ENCODE measurements around the gene CUEDC1.

Gene CUEDC1

DNA sequence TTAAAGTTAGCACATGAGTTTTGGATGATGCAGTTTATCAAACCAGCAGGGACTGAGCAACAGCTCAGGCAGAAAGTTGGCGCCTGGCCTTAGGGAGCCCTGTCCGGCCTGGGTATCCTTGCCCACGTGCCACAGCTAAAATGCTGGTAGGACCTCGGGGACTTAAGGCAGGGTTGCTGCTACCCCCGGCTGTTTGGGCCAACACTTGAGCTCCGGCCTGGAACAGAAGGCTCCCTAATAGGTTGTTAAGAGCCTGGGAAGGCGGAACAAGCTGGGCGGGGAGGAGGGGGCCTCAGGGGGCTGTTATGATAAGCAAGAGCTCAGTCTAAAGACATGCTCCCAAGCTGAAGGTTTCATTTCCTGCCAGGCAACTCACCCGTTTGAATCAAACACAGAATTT is 39.7 kb downstream of the CUEDC1 start:
- H3K36me3 ChIP-seq (ENCODE audit: control insufficient read depth, insufficient read depth, low read length) = no peaks in the 10 kb centered on the region
- H3K9me3 ChIP-seq (ENCODE audit: control insufficient read depth, insufficient read depth, low read length) = no peaks in the 10 kb centered on the region
- no peak overlapping the region for H3K9ac ChIP-seq (ENCODE audit: low read depth, low read length)
- H3K4me1 ChIP-seq (ENCODE audit: control insufficient read depth, insufficient read depth, low read length) = peaks cover 9% of the 10 kb centered on the region
- no peak overlapping the region for H3K4me3 ChIP-seq (ENCODE audit: low read depth, low read length)
- H3K27me3 ChIP-seq (ENCODE audit: control insufficient read depth, insufficient read depth, low read length) = no peaks in the 10 kb centered on the region

DNA sequence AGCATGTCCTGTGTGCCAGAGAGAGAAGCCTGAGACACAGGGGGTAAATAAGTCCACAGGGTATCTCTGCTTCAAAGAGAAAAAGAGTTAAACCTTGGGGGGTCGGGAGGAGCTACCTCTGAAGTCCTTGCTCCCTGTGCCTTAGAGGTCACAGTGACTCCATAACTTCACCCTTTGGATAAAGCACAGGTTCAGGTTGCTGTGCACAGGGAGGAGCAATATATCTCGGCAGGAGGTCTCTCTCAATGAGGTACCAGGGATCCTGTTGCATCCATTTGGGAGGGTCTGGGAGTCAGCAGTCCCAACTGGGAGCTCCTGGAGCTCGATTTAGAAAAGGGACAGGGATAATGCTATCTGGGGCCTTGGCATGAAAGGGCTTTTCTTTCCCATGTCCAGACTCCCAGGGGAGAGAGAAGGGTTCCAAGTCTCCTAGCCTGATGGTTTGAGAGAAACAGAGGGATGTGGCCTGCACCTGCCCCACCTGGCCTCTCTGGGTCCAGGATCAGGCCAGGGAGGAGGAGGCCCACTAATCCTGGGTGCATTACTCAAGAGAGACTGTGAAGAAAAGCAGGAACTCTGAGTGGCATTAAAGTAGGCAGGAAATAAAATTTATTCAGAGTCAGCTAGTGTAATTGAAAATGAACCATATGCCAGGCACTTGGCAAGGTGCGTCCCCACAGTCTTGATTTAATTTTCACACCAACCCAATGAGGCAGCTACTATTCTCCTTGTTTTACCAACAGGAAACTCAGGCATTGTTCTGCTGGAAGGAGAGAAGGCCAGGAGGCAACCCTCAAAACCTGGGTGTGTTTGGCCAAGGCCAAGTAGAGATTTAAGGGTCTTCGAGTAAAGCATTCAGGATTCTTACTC is 40.7 kb downstream of the CUEDC1 start:
- H3K9ac ChIP-seq (ENCODE audit: low read depth, low read length) = no peak overlapping the region
- H3K9me3 ChIP-seq (ENCODE audit: control insufficient read depth, insufficient read depth, low read length) = no peaks in the 10 kb centered on the region

DNA sequence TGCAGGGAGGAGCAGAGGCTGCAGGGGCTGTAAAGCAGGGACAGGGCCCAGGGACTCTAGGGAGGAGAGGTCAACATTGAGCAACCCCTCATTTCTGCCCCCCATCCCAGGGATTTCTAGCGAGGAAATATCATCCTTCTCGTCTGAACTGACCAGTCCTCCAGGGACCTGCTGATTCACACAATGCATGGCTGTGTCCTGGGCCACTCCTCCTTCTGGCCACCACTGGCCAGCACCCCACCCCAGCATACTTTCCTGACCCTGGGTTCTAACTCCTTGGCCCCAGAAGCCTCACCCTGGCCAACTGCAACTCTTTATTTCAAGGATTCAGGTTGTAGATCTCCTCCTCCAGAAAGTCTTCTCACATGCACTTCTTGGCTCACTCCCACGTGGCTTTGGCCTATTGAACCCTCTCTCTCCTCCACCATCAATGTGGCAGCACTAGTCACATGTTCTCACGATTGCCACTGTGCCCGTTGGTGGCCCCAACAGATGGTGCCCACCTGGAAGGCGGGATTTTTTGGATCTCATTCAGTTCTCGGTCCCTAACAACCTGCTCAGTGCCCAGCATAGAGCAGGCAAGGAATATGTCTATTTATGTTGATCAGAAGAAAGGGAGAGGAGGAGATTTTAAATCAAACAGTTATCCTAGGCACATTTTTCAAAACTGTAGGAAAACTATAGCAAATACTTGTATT is 41.5 kb downstream of the CUEDC1 start:
- no peak overlapping the region for H3K4me3 ChIP-seq (ENCODE audit: low read depth, low read length)

More for the DNA sequence above, 40.7 kb downstream of the CUEDC1 start:
- Histone ChIP-seq H3K4me1 (ENCODE audit: control insufficient read depth, insufficient read depth, low read length) (peaks cover 11% of the 10 kb centered on the region), H3K27me3 (ENCODE audit: control insufficient read depth, insufficient read depth, low read length) (no peaks in the 10 kb centered on the region), H3K36me3 (ENCODE audit: control insufficient read depth, insufficient read depth, low read length) (no peaks in the 10 kb centered on the region), H3K4me3 (ENCODE audit: low read depth, low read length) (no peak overlapping the region)

DNA sequence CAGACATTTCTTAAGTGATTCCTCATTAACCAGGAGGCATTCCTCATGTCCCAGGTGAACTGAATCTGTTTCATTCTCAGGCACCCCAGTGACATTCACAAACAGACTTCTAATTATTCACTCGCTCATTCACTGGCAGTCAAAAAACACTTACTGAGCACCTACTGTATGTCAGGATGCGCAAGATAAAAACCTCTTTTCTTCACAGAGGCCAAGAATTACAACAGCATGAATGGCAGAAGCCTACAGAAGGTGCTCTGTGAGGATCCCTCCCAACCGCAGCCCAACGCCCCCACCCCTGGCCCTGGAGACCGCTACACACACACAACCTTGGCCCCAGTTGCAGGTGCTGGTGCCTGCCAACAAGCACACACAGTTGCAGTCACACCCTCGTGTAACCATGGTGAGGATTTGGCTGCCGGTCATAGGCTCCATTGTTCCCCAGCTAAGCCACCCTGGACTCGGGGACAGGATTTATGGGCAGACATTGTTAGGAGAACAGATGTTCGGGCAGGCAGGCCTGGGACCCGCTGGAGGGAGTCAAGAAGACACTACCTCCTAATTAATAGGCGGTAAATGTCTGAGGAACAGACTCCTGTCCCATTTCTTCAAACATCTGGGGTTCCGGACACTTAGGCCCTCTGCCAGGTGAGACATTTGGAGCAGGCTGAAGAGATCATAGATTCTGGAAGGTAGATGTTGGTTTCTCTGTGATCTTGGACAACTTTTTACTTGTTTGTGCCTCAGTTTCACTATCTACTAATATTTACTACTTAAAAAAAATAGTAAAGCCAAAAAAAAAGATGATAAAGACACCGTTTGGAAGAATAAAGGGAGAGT is 43.2 kb downstream of the CUEDC1 start:
- no peaks in the 10 kb centered on the region for H3K36me3 ChIP-seq (ENCODE audit: control insufficient read depth, insufficient read depth, low read length)
- H3K4me1 ChIP-seq (ENCODE audit: control insufficient read depth, insufficient read depth, low read length) = peaks cover 15% of the 10 kb centered on the region
- no peaks in the 10 kb centered on the region for H3K27me3 ChIP-seq (ENCODE audit: control insufficient read depth, insufficient read depth, low read length)
- H3K9me3 ChIP-seq (ENCODE audit: control insufficient read depth, insufficient read depth, low read length) = no peaks in the 10 kb centered on the region
- no peak overlapping the region for H3K9ac ChIP-seq (ENCODE audit: low read depth, low read length)
- no peak overlapping the region for H3K4me3 ChIP-seq (ENCODE audit: low read depth, low read length)

More for the DNA sequence above, 41.5 kb downstream of the CUEDC1 start:
- H3K4me1 ChIP-seq (ENCODE audit: control insufficient read depth, insufficient read depth, low read length) = peaks cover 15% of the 10 kb centered on the region
- H3K27me3 ChIP-seq (ENCODE audit: control insufficient read depth, insufficient read depth, low read length) = no peaks in the 10 kb centered on the region
- H3K9ac ChIP-seq (ENCODE audit: low read depth, low read length) = no peak overlapping the region
- H3K9me3 ChIP-seq (ENCODE audit: control insufficient read depth, insufficient read depth, low read length) = no peaks in the 10 kb centered on the region
- H3K36me3 ChIP-seq (ENCODE audit: control insufficient read depth, insufficient read depth, low read length) = no peaks in the 10 kb centered on the region

DNA sequence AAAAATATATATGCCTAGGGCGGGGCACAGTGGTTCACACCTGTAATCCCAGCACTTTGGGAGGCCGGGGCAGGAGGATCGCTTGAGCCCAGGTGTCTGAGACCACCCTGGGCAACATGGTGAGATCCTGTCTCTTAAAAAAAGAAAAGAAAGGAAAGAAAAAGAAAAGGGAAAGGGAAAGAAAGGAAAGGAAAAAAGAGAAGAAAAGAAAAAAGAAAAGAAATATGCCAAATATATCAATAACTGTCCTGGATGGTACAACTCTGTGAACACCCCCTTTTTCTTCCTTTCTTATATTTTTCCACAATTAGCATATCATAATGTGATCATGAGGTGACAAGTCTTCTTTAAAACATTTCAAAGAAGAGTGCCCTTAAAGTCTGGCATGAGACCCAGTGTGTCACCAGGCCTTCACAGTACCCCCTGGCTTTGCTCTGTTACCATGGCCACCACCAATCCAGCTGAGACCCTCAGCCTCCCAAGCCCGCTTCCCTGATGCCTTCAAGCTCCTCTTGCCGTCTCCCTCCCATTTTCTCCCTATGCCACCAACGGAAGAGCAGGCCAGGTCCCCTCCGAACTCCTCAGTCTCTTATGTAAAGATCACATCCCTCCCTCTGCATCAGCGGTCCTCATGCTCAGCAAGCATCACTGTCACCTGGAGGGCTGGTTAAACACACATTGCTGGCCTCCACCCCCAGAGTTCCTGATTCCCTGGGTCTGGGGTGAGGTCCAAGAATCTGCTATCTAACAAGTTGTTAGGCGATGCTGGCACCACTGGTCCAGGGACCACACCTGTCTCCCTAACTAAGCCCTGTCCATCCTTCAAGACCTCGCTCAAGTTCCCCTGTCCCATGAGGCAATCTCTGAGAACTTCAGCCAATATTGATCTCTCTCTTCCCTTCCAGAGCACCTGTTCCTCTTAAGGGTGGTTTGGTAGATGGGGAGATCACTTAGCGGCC is 44.5 kb downstream of the CUEDC1 start:
- H3K9me3 ChIP-seq (ENCODE audit: control insufficient read depth, insufficient read depth, low read length) = no peaks in the 10 kb centered on the region
- no peaks in the 10 kb centered on the region for H3K27me3 ChIP-seq (ENCODE audit: control insufficient read depth, insufficient read depth, low read length)
- H3K36me3 ChIP-seq (ENCODE audit: control insufficient read depth, insufficient read depth, low read length) = no peaks in the 10 kb centered on the region
- H3K4me3 ChIP-seq (ENCODE audit: low read depth, low read length) = no peak overlapping the region
- peaks cover 9% of the 10 kb centered on the region for H3K4me1 ChIP-seq (ENCODE audit: control insufficient read depth, insufficient read depth, low read length)
- no peak overlapping the region for H3K9ac ChIP-seq (ENCODE audit: low read depth, low read length)

DNA sequence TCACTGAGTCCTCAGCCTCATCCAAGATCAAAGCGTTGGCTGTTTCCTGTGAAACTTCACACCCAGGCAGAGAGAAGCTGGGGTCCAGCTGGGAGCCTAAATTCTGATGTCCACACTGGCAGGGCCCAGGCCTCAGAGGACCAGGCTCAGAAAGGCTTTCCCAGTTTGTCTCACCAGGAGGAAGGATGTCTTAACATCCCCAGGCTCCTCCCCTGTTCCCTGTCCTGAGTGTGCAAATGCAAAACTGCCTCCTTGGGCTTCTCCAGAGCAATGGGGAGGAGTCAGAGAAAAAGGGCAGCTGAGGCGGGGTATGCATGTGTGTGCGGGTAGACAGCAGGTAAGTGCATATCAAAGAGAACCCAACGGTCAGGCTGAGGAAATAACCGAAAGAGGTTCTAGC is 45.7 kb downstream of the CUEDC1 start:
- Histone ChIP-seq H3K36me3 (ENCODE audit: control insufficient read depth, insufficient read depth, low read length) (no peaks in the 10 kb centered on the region), H3K9ac (ENCODE audit: low read depth, low read length) (peak overlapping the region; percentile 47)

DNA sequence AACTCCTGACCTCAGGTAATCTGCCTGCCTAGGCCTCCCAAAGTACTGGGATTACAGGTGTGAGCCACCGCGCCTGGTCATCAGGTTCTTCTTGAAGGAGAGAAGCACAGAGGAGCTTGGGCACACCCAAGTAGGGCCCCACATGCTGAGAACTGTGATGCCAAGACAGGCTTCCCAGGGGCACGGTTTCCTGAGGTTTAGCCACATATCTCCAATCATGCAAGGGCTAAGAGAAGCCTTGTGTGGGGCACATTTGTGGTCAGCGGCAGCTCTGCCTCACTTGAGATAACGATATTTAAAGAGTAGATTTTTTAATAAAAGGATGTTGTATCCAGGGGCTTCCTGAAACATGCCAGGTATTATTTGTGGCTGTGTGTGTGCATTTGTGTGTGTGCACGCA is 46.9 kb downstream of the CUEDC1 start:
- H3K9me3 ChIP-seq (ENCODE audit: control insufficient read depth, insufficient read depth, low read length) = no peaks in the 10 kb centered on the region
- no peaks in the 10 kb centered on the region for H3K36me3 ChIP-seq (ENCODE audit: control insufficient read depth, insufficient read depth, low read length)
- H3K9ac ChIP-seq (ENCODE audit: low read depth, low read length) = no peak overlapping the region
- no peak overlapping the region for H3K4me3 ChIP-seq (ENCODE audit: low read depth, low read length)
- peaks cover 18% of the 10 kb centered on the region for H3K4me1 ChIP-seq (ENCODE audit: control insufficient read depth, insufficient read depth, low read length)
- no peaks in the 10 kb centered on the region for H3K27me3 ChIP-seq (ENCODE audit: control insufficient read depth, insufficient read depth, low read length)

More for the DNA sequence above, 45.7 kb downstream of the CUEDC1 start:
- peaks cover 18% of the 10 kb centered on the region for H3K4me1 ChIP-seq (ENCODE audit: control insufficient read depth, insufficient read depth, low read length)
- no peak overlapping the region for H3K4me3 ChIP-seq (ENCODE audit: low read depth, low read length)
- no peaks in the 10 kb centered on the region for H3K27me3 ChIP-seq (ENCODE audit: control insufficient read depth, insufficient read depth, low read length)
- no peaks in the 10 kb centered on the region for H3K9me3 ChIP-seq (ENCODE audit: control insufficient read depth, insufficient read depth, low read length)

DNA sequence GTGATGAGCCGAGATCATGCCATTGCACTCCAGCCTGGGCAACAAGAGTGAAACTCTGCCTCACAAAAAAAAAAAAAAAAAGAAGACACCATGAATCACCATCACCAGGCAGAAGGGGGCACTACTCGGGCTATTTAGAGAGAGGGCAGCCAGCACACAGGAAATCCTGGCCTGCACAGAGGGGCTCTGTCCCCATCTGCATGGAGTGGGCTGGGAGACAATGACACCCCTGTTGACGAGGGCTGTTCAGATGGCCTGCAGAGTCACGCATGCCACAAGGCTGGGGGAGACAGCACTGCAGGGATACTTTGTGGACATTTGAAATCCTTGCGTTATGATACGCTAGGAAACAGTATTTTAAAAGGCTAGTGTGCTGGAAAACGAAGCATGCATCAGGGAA is 48.3 kb downstream of the CUEDC1 start:
- Histone ChIP-seq H3K4me3 (ENCODE audit: low read depth, low read length) (no peak overlapping the region), H3K36me3 (ENCODE audit: control insufficient read depth, insufficient read depth, low read length) (no peaks in the 10 kb centered on the region), H3K4me1 (ENCODE audit: control insufficient read depth, insufficient read depth, low read length) (peaks cover 18% of the 10 kb centered on the region), H3K27me3 (ENCODE audit: control insufficient read depth, insufficient read depth, low read length) (no peaks in the 10 kb centered on the region), H3K9me3 (ENCODE audit: control insufficient read depth, insufficient read depth, low read length) (no peaks in the 10 kb centered on the region), H3K9ac (ENCODE audit: low read depth, low read length) (no peak overlapping the region)

DNA sequence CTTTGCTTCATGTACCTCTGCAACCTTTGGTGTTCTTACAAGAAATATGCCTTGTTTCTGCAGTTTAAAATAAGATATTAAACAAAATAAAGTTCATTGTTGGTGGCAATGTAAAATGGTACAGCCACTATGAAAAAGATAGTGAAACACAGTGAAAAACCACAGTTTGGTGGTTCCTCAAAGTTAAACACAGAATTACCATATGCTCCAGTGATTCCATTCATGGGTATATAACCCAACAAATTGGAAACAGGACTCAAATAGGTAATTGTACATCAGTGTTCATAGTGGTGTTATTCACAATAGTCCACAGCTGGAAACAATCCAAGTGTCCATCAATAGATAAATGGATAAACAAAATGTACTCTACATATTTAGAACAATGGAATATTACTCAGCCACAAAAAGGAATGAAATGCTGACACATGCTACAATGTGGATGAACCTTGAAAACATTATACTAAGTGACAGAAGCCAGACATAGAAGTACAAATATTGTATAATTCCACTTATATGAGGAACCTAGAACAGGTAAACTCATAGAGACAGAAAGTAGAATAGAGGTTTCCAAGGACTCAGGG is 49.2 kb downstream of the CUEDC1 start:
- Histone ChIP-seq H3K4me3 (ENCODE audit: low read depth, low read length) (no peak overlapping the region), H3K9ac (ENCODE audit: low read depth, low read length) (no peak overlapping the region), H3K4me1 (ENCODE audit: control insufficient read depth, insufficient read depth, low read length) (peaks cover 18% of the 10 kb centered on the region), H3K27me3 (ENCODE audit: control insufficient read depth, insufficient read depth, low read length) (no peaks in the 10 kb centered on the region), H3K9me3 (ENCODE audit: control insufficient read depth, insufficient read depth, low read length) (no peaks in the 10 kb centered on the region), H3K36me3 (ENCODE audit: control insufficient read depth, insufficient read depth, low read length) (no peaks in the 10 kb centered on the region)

DNA sequence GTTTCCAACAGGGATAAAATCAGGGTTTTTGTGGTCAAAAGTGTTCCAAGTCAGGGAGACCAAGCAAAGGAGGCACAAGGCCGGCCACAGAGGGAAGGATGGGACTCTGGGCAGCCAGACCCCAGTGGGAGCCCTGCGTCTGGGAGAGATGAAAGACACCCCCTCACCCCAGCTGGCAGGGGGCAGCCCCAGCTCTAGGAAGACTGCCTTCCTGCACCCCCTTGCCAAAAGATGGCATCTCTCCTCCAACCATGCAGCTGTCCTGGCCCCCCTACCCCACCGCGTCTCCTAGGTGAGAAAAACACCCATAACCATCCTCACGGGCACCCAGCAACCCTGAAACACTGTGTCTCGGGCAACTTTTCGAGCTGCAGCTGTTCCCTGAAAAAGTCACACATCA is 51.3 kb downstream of the CUEDC1 start:
- Histone ChIP-seq H3K9ac (ENCODE audit: low read depth, low read length) (no peak overlapping the region), H3K4me1 (ENCODE audit: control insufficient read depth, insufficient read depth, low read length) (peaks cover 12% of the 10 kb centered on the region)

More for the DNA sequence above, 51.3 kb downstream of the CUEDC1 start:
- no peaks in the 10 kb centered on the region for H3K36me3 ChIP-seq (ENCODE audit: control insufficient read depth, insufficient read depth, low read length)
- H3K9me3 ChIP-seq (ENCODE audit: control insufficient read depth, insufficient read depth, low read length) = no peaks in the 10 kb centered on the region
- H3K27me3 ChIP-seq (ENCODE audit: control insufficient read depth, insufficient read depth, low read length) = no peaks in the 10 kb centered on the region
- no peak overlapping the region for H3K4me3 ChIP-seq (ENCODE audit: low read depth, low read length)

Measured in iPS-15b (cell line).